ENCODE data around the gene CFAP251.

DNA sequence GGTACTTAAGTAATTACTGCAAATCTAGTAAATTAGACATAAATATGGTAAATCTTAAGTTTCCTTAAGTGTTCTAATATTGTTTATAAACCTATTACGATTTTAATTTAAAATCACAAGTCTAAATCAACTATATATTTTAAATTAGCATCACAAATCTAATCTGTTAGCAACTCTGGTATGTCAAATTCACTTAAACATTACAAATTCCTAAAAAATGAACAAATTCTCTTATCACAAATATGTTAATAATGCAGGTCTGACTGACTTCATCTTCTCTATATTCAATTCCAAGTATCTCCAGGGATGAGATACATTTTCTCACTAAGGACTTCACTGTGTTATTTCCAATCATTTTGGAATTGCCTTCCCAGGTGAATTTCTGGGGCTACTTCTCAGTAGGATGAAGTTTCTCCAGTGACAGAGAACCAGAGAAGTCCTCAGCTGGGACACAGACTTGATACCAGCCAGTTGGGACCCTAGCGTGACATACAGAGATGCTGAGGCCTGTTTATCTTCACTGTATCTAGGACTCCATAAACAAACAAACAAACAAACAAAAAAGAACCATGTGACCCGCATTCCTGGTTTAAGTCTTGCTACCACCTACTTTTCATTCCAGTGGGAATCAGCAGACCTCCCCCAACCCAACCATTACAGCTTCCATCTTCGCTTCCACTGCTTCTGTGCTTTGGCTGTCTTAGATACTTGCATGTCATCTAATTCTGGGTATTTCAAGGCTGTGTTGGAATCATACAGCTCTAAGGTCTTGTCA is 21.8 kb downstream of the CFAP251 start:
- TF ChIP-seq, protein P1, sequence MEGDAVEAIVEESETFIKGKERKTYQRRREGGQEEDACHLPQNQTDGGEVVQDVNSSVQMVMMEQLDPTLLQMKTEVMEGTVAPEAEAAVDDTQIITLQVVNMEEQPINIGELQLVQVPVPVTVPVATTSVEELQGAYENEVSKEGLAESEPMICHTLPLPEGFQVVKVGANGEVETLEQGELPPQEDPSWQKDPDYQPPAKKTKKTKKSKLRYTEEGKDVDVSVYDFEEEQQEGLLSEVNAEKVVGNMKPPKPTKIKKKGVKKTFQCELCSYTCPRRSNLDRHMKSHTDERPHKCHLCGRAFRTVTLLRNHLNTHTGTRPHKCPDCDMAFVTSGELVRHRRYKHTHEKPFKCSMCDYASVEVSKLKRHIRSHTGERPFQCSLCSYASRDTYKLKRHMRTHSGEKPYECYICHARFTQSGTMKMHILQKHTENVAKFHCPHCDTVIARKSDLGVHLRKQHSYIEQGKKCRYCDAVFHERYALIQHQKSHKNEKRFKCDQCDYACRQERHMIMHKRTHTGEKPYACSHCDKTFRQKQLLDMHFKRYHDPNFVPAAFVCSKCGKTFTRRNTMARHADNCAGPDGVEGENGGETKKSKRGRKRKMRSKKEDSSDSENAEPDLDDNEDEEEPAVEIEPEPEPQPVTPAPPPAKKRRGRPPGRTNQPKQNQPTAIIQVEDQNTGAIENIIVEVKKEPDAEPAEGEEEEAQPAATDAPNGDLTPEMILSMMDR (conservative IDR thresholded peaks at IDR 0.05 in 1 of 2, IDR thresholded peaks at IDR 0.05 in 1 of 2; ENCODE audit: low read depth in 1 of 2, low read length in 2 of 2), result no peak
- TF ChIP-seq EZH2 (IDR thresholded peaks at IDR 0.05; ENCODE audit: low read length, missing control alignments), result no peak
